HG02981 (cell line): Measurements from ENCODE around the gene PTPRT.

Source experiments
- ATAC-seq: cut with Tn5 transposase; IDR thresholded peaks from one replicate; pipeline ENCODE4 v1.9.1; 2021; ENCODE audit warnings: mild to moderate bottlenecking, moderate library complexity; ENCODE audit not compliant: unreplicated experiment

Gene PTPRT

GRCh38 chr20:42429761-42430458 lies 759.8 kb downstream of the PTPRT start:
- no peak for ATAC-seq

GRCh38 chr20:42419814-42420532 lies 769.7 kb downstream of the PTPRT start:
- no peak for ATAC-seq

DNA sequence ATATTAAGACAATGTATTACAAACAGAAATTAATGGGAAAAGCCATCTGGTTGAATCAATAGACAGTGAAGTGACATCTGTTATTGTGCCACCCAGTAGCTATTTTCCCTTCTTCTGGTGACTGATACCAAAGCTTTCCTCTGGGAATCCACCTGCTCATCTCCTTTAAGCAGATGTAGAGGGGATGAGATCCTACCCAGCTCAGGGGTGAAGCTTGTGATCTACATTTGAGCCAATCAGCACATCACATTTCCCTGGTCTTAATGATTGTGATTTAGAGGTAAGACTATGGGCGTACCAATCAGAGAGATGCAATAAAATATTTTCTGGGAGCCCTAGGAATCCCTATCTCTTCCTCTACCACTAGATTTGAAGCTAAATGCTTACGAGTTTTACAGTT lies 782.9 kb downstream of the PTPRT start:
- no peak for ATAC-seq

DNA sequence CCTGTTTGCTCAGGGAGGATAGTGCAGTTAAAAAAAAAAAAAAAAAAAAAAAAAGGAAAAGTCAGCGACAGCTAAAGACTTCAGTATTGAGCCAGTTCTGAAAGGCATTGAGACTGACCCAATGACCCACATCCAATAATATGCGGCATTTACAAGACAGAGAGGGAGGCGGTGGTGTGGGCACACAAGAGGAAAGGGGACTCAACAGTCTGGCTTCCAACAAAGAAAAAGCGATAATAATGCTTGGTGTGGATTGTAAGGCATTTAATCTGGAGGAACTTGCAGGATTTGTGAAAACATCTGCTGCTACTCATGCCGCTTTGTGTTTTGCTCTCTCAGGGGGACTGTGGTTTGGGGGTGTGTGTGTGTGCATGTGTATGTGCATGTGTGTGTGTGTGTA lies 787.3 kb downstream of the PTPRT start:
- ATAC-seq: no peak

DNA sequence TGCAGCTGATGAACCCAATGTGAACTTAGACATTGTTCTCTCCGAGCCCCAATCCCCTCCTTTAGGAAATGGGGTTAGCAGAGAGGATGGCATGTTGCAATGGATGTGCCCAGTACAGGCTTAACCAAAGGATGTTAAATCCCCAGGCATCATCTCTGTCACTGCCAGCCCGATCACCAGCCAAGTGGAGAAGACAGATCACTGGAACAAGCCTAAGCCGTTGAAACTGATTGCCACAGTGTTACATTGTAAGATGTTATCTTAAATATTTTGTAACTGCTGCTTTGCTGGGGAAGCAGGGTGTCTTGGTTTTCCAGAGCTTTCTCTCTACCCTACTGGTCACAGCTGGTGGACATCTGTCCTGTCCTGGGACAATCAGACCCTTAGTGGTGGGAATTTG lies 788.1 kb downstream of the PTPRT start:
- no peak for ATAC-seq

DNA sequence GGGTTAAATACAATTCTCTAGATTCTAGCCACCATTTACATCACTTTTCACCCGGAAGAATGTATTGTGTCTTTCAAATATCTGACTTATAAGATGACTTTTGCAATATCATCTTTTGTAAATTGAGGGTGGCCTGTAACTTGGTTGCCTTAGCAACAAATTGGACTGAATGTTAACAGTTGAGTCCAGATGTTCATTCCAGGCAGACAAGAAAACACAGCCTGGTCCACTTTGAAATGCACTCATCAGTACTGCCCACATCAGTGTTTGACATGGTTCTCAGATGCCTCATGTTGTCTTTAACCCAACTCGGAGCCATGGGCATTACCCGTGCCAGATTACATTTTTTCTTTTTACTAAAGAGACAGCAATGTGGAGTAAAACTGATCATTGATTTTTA lies 789.9 kb downstream of the PTPRT start:
- ATAC-seq: no peak

GRCh38 chr20:42392442-42392841 lies 797.3 kb downstream of the PTPRT start:
- ATAC-seq: no peak

- no peak for ATAC-seq
These were observed 797.9 kb downstream of the PTPRT start for GRCh38 chr20:42391807-42392206.

GRCh38 chr20:42380287-42380686 lies 809.4 kb downstream of the PTPRT start:
- no peak for ATAC-seq

DNA sequence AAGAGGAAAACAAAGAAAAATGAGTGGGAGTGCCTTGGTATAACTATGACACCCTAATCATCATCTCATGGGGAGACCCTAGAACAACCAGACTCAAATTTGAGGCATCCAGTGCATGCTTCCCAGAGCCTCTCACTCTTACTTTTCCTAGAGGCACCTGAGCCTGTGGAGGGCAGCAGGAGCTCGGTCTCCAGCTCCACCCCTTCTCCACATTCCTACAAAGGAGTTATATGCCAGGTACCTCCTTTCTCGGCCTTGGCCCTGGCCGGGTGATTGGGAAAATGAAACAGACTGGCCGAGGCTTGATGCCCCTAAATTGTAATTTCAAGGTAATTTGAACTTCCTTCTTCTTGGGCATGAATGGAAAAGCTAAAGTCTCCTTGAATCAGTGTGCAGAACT lies 810.3 kb downstream of the PTPRT start:
- ATAC-seq: no peak

DNA sequence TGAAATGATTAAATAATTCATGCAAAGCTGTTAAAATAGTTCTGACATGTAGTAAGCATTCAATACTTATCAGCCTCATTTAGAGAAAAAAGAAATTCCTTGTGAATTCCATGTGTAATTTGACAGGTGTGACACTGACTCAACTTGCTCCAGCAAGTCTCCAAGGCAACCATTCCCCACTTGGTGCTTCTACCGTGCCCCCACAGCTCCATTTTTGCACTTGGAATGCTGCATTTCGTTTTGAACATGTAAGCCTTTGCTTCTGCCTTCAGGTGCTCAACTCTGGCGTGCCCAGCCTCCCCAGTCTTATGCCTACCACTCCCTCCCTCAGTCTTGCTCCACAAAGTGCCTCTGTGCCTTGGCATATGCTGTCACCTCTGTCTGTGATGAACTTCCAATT lies 810.9 kb downstream of the PTPRT start:
- ATAC-seq: no peak

DNA sequence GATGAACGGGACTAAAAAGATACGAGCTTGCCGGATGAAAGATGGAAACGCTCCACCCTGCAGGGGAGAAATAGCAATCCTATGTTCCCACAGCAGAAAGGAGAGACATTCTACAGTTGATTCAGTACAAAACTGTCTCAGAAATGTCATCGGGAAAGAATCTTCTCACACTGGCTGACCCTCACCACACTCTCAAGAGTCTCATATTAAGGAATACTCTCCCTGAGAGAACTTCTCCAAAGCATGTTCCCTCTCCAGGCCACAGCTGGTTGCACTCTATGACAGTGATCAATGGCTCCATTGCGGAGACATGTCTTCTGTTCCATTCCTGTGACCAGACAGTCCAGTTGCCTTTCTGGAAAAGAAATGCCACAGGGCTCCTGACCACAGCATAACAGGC lies 813.6 kb downstream of the PTPRT start:
- no peak for ATAC-seq

DNA sequence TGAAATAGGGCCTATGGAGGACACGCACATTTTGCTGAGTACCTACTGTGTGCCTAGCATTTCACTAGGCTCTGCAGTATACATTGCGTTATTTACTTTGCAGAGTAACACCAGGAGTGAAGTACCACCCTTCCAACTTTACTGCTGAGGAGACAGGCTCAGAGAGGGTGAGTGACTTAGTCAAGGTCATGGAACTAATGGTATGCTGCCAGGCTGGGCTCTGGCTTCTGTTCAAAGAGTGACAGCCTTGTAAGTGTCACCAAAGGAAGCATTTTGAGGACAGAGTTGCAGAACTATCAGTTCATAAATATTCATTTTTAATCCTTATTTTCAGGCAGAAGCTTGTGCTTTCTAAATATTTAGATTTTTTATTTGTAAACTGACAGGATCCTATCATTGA lies 816.7 kb downstream of the PTPRT start:
- no peak for ATAC-seq

- ATAC-seq: no peak
These were observed 819.6 kb downstream of the PTPRT start for GRCh38 chr20:42370075-42370474.

GRCh38 chr20:42368910-42369309 lies 820.8 kb downstream of the PTPRT start:
- ATAC-seq: no peak

- no peak for ATAC-seq
These were observed 823.1 kb downstream of the PTPRT start for GRCh38 chr20:42366626-42367025.

DNA sequence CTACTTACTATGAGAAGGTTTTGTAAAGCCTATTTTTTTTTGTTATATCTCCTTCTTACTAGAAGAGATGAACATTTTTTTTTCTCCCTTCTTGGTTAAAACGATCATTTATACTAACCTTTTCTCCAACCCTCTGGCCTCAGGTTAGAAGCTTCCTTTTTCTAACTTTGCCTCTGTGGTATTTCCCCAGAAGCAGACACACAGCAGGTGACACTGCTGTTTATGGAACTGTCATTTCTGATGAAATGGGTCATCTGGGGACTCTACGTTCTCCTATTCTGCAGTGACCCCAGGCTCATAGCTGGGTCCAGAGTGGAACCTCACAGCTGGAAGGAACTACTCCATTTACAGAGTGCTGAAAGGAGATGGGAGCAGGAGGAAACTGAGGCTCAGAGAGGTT lies 825.3 kb downstream of the PTPRT start:
- no peak for ATAC-seq

- ATAC-seq: no peak
These were observed 828.2 kb downstream of the PTPRT start for GRCh38 chr20:42361402-42361970.

- ATAC-seq: no peak
These were observed 829.1 kb downstream of the PTPRT start for GRCh38 chr20:42360621-42361020.

DNA sequence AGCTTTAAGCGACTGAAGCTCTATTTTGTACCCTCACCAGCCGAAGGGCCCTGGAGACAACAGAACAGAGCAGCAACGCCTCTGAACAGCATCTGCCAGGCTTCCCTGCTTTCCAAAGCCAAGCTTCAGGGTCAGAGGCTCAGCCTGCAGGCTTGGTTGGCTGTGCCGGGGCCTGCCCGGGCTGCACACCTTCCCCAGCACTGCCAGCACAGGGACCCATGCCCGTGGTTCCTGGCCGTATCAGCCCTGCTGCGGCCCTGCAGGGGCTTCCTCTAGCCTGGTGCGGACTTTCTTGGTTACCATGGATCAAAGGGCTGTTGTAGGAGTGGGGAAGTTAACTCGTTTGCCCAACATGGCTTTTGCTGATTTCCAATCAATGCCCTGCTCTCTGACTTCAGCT lies 830.1 kb downstream of the PTPRT start:
- no peak for ATAC-seq

DNA sequence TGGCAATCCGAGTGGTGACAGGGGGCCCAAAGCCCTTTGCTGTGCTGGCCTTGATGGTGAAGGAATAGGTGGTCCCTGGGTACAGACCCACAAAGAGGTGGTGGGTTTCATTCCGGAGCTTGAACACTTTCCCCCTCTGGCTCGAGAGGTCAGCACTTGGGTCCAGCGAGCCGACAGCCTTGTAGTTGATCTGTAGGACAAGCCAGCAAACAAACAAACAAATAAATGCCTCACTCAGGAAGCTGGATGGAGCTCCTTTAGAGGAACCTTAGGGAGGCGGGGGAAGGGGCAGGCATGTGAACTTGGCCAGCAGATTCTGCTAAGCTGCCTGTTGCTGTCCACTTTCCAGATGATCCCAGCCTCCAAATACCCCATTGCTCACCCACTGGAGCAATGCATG lies 837.6 kb downstream of the PTPRT start:
- no peak for ATAC-seq

GRCh38 chr20:42350521-42350920 lies 839.2 kb downstream of the PTPRT start:
- no peak for ATAC-seq
